GM12875 (cell line): Measurements from ENCODE around the gene RBPJ.

Source experiments
- H3K4me3 ChIP-seq: one replicate; pipeline ENCODE4 v1.5.1; 2011; ENCODE audit warnings: low read depth, low read length, control low read depth
- TF ChIP-seq, protein P1 (sequence below): IDR thresholded peaks from 2 replicates; pipeline ENCODE4 v1.5.1; 2011; ENCODE audit warnings: low read depth, mild to moderate bottlenecking, control low read depth, inconsistent platforms, low read length, moderate library complexity, borderline replicate concordance; ENCODE audit not compliant: insufficient read depth

RBPJ gene

DNA sequence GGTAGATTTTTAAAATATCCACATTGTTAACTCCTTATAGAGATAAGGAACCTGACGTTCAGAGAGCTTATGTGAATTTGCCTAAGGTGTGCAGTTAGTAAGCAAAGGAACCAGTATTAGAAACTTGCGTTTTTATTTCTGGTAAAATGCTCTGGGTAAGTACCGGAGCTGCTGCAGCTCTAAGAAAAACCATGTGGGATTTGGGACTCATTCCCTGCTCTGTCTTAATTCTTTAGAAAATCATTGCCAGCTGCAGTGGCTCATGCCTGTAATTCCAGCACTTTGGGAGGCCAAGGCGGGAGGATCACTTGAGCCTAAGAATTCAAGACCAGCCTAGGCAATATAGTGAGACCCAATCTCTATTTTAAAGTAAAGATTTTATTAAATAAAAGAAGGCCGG lies 163.7 kb downstream of the RBPJ start:
- TF ChIP-seq, protein P1, sequence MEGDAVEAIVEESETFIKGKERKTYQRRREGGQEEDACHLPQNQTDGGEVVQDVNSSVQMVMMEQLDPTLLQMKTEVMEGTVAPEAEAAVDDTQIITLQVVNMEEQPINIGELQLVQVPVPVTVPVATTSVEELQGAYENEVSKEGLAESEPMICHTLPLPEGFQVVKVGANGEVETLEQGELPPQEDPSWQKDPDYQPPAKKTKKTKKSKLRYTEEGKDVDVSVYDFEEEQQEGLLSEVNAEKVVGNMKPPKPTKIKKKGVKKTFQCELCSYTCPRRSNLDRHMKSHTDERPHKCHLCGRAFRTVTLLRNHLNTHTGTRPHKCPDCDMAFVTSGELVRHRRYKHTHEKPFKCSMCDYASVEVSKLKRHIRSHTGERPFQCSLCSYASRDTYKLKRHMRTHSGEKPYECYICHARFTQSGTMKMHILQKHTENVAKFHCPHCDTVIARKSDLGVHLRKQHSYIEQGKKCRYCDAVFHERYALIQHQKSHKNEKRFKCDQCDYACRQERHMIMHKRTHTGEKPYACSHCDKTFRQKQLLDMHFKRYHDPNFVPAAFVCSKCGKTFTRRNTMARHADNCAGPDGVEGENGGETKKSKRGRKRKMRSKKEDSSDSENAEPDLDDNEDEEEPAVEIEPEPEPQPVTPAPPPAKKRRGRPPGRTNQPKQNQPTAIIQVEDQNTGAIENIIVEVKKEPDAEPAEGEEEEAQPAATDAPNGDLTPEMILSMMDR, result no peak
- no peak overlapping the region for H3K4me3 ChIP-seq
